ENCODE data around the gene INTS7. TPM values are rescaled to one million over a fixed set of nuclear protein-coding genes. Genes with fewer than 3 reads are reported as not detected.

The INTS7 gene
- total RNA-seq, 2 experiments from 2014 or later = 23.2 to 25.4 TPM

Small RNAs within 50 kb of the gene (microRNA-seq; reads per million reads assigned to microRNA genes)
- not detected for gene MIR3122 (ENCODE audit: borderline microRNAs expressed, borderline replicate concordance)

Other genes starting within 250 kb of the INTS7 start
- gene LPGAT1, start 204.8 kb downstream of the INTS7 start, total RNA-seq = 10 to 100 TPM; 16.5 to 16.7 TPM
- 10 to 100 TPM; 92.0 to 95.9 TPM for gene DTL, start 191 bp upstream of the INTS7 start, total RNA-seq
- gene PPP2R5A, start 249.9 kb upstream of the INTS7 start, total RNA-seq = 10 to 100 TPM; 35.2 to 36.5 TPM